ENCODE measurements around the gene ZBP1.

DNA sequence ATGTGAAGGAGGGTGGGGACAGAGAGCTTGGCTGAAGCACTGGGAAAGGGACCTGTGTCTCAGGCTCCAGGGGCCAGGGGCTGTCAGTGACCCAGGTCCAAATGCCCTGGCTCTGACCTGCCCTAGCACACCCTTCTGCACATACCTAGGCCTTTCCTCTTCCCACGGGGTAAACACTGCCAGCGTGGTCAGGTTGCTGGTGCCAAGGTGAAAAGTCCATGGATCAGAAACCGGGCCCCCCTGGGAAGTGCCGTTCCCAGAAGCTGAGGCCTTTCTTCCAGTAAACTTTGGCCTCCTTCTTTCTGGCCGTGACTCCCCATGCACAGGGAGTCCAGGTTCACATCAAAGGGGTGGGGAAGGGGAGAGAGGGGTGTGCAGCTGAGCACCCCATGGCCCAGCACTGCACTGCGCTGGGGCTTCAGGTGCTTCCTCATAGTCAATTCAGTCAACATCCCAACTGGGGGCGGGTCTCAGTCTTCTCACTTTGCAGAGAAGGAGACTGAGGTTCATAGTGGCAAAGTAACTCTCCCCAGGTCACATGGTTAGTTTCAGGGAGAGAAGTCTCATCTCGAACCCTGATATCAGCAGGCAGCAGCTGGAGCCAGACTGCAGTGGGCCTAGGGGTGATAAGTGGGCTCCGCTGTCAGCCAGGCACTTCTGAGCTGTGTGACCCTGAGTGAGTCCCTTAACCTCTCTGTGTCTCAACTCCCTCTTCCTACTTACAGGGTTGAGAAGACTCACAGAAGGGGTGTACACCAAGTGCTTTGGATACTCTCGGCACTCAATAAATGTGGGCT is 42.3 kb downstream of the ZBP1 start:
- no peak for TF ChIP-seq POLR2A (IDR thresholded peaks at IDR 0.05; ENCODE audit: low read depth, low read length)
- TF ChIP-seq POLR2AphosphoS5 (IDR thresholded peaks at IDR 0.05; ENCODE audit: low read depth, low read length): no peak

All from GM12891 (cell line).